T-helper 1 cell treated with Interleukin-12 subunit alpha and Interleukin-12 subunit beta and Interleukin-4 antibody, amounts not matched to agents 30 ng/mL and 1 ng/mL, for 36 hours (primary cell): Measurements from ENCODE around the gene FAM20B. TPM values are rescaled to one million over a fixed set of nuclear protein-coding genes. Genes with fewer than 3 reads are reported as not detected.

Experiments used
- intact Hi-C: fragments of 100-400 bp; cut with micrococcal nuclease; formaldehyde crosslinking; loops from one replicate; pipeline ENCODE4 v1.15.1; 2024
- total RNA-seq: library from RNA; stranded (reverse); gene quantifications from 2 replicates; pipeline ENCODE4 v1.2.3, GENCODE V29; 2022

Gene FAM20B
- total RNA-seq, 1 donor from 2014 or later, result 22.7 TPM

GRCh38 chr1:179046808-179047635 is 21.3 kb downstream of the FAM20B start:
- intact Hi-C loops, result no loop called here

DNA sequence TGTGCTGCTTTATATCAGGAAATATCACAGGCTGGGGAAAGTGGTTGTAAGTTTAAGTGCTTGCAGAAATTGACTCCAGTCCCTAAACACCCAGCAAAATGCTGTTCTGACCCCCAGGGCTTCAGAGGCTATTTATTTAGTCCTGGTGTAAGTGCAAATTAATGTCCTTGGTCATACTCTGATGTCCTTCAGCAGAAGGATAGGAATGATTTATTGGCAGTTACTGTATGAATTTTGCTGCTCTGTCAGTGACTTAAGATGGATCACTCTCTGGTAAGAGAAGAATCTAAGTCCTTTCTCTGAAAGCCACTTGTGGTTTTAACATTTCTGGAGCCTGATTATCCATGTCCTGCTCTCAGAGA is 21.9 kb downstream of the FAM20B start:
- intact Hi-C loops, result no loop called here

DNA sequence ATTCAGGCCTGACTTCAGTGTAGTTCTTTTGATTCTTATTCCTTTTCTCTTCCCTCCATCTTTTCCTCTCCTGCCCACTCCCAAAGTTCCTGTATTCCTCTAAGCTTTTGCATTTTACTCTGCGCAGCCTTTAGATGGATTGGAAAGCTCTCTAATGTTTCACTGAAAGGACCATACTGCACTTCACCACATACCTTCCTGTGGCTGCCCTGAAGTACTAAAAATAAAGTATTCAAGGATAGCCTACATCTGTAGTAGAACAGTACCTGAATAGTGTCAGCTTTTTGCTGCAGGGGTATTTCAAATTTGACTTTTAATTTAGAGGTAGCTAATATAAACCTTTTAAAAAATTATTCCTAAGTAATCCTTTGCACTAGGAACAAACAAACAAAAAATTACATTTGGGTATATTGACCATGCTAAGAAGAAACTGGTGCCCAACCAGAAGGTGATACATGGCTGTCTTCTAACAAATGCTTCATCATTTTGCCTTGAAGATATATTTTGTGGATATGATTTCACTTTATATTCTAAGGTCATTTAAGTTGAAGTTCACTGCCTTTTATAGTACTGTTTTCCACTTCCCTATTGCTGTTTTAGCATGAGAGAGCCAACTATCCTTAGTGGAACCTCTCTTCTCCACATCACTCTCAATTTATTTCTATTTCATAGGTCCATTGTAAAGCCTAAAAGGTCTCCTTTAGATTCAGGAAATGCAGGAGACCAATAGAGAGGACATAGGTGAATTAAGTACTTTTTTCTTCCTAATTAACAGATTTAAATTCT is 22.8 kb downstream of the FAM20B start:
- intact Hi-C loops, result no loop called here

- intact Hi-C loops, result no loop called here
Observed at GRCh38 chr1:179052776-179053175, 27.1 kb downstream of the FAM20B start.

DNA sequence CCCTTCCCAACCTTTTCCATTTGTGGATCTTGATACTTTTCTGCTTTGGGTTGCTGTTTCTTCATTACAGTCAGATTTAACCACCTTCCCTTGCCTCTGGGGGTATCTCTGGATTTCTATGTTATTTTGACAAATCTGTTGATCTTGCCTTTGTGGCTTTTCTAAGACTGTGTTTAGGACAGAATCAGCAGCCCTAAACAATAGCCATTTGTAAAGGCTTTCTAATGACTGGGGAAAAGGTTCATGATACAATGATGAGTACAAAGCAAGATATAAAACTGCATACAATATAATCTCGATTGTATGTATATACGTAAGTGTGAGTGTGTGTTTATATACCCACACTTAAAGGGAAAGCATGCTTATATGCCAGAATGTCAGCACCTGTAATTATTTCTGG is 27.8 kb downstream of the FAM20B start:
- intact Hi-C loops, result no loop called here

DNA sequence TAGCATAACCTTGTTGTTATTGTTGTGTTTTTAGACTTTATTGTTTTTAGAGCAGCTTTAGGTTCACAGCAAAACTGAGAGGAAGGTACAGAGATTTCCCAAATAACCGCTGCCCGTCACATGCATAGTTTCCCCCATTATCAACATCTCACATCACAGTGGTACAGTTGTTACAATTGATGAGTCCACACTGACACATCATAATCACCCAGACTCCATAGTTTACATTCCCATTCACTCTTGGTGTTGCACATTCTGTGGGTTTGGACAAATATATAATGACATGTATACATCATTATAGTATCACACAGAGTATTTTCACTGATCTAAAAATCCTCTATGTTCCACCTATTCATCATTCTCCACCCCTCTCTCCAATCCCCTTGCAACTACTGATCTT is 30.2 kb downstream of the FAM20B start:
- intact Hi-C loops, result no loop called here

DNA sequence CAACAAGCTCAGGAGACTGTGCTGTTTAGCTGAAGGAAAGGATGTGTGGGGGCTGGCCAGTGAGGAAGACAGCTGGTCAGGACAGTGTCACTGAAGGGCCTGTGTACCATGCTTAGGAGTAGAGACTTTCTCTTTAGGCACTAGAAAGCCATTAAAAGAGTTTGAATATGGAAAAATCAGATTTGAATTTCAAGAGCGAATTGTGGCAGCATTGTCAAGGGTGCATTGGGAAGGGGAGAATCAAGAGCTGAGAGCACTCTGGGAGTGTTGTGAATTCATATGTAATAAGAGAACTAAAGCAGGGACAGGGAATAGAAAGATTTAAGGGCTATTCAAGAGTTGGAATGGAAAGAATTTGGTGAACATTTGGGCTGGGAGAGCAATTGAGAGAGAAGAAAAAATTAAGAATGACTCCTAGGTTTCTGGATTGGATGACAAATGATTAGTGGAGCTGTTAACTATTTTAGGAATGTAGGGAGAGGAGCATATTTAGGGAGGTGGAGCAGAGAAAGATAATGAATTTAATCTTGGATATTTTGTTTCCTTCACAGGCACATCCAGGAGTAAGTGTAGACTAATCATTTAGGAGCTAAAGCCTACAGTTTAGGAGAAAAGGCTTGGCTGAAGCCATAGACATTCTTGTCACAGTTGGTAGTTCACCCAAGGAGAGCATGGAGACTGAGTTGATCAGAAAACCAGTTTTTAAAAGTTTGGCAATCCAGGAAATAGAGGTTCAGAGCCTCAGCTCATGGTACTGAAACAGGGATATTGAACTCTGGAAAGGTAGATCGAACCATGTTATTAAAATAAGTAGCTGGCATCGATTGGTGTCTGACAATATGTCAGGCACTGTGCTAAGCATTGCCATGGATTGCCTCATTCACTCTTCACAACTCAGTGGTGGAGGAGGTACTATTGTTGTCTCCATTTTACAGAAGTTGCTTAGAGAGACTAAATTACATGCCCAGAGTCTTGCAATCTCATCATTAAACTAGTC is 33.1 kb downstream of the FAM20B start:
- intact Hi-C loops, result no loop called here

GRCh38 chr1:179061360-179062282 is 35.9 kb downstream of the FAM20B start:
- intact Hi-C loops, result no loop called here

DNA sequence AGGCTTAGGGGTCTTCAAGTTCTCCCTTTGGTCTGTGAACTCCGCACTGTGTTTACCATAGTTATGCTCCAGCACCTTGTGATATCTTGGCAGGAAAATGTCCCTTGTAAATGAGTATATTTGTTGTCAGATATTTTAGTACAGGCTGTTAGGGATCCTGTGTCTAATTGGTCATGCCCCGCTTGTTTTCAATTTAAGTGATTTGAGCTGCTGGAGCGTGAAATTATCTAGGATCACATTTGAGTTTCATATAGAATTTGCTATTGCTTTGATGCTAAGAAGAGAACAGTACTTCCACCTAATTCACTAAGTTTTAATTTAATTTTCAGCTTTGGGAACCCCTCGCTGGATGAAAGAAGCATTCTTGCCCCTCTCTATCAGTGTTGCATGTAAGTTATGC is 40.8 kb downstream of the FAM20B start:
- intact Hi-C loops, result no loop called here

- intact Hi-C loops, result loop anchor here (10.0 kb wide), 1 partner anchor 877 kb away; the partner anchor contains the start of gene CEP350
Observed at GRCh38 chr1:179077396-179077795, 51.7 kb downstream of the FAM20B start.

- intact Hi-C loops, result loop anchor here (1.0 to 10.0 kb wide), 9 partner anchors 42 to 876 kb away; partner anchors contain the start of gene CEP350
Observed at GRCh38 chr1:179079113-179079761, 53.5 kb downstream of the FAM20B start.

- intact Hi-C loops, result loop anchor here (1.0 to 5.0 kb wide), 6 partner anchors 44 to 801 kb away; partner anchors contain the start of genes FAM20B and TOR1AIP1
Observed at GRCh38 chr1:179080866-179081686, 55.4 kb downstream of the FAM20B start.

DNA sequence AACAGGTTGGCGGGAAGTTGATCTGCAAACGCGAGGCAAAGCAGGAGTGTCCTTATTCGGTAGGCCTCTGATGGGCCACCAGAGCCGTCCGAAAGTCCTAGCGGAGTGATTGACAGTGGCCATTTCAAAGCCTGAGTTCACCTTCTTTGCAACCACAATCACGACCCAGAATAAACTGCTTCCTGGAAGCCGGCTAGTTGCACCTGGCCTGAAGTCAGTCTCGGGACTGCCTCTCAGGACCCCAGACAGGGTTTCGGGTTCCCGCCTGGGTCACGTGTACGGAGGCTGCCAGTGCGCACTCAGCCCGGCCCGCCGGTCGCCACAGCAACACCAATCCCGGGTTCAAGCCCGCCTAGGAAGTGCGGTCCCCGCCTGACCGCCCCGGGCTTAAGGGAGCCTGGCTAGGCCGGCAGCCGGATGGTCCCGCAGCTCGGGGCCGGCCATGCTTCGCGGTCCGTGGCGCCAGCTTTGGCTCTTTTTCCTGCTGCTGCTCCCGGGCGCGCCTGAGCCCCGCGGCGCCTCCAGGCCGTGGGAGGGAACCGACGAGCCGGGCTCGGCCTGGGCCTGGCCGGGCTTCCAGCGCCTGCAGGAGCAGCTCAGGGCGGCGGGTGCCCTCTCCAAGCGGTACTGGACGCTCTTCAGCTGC is 56.1 kb downstream of the FAM20B start, which contains the start of gene TOR3A:
TSS of gene TOR3A (plus strand) at position 384 of the 646 bp plus-strand sequence. CDS start at position 443, 59 bp downstream.
- intact Hi-C loops, result loop anchor here (1.0 to 5.0 kb wide), 8 partner anchors 45 to 800 kb away; partner anchors contain the start of genes FAM20B and TOR1AIP1

- intact Hi-C loops, result loop anchor here (1.0 to 5.0 kb wide), 3 partner anchors 47 to 800 kb away; partner anchors contain the start of gene TOR1AIP1
Observed at GRCh38 chr1:179082333-179082998, 56.8 kb downstream of the FAM20B start.

- intact Hi-C loops, result loop anchor here (1.0 to 5.0 kb wide), 3 partner anchors 46 to 799 kb away; partner anchors contain the start of gene TOR1AIP1
Observed at GRCh38 chr1:179082999-179083335, 57.3 kb downstream of the FAM20B start.

GRCh38 chr1:179083533-179083932 is 57.8 kb downstream of the FAM20B start:
- intact Hi-C loops, result loop anchor here (2.0 to 5.0 kb wide), 2 partner anchors 357 to 799 kb away; partner anchors contain the start of gene TOR1AIP1

- intact Hi-C loops, result no loop called here
Observed at GRCh38 chr1:179087665-179088064, 62.0 kb downstream of the FAM20B start.
